Tibial nerve (tissue), 3 donors: Measurements from ENCODE around the gene PLXNB3.

Source experiments
- CTCF ChIP-seq, 5 experiments: fragments of 200-600 bp in 3 of 5; fragments of 450-650 bp in 2 of 5; sonication (generic) in 3 of 5; IDR thresholded peaks; one replicate each; pipeline ENCODE4 v1.5.1; 2016 to 2019; ENCODE audit warnings: antibody characterized with exemption in 5 of 5, mild to moderate bottlenecking in 3 of 5, moderate library complexity in 2 of 5
- POLR2A ChIP-seq, 2 donors: fragments of 450-650 bp; IDR thresholded peaks; one replicate each; pipeline ENCODE4 v1.6.1; 2017; ENCODE audit warnings: antibody characterized with exemption in 2 of 2, mild to moderate bottlenecking in 2 of 2, moderate library complexity in 2 of 2

DNA sequence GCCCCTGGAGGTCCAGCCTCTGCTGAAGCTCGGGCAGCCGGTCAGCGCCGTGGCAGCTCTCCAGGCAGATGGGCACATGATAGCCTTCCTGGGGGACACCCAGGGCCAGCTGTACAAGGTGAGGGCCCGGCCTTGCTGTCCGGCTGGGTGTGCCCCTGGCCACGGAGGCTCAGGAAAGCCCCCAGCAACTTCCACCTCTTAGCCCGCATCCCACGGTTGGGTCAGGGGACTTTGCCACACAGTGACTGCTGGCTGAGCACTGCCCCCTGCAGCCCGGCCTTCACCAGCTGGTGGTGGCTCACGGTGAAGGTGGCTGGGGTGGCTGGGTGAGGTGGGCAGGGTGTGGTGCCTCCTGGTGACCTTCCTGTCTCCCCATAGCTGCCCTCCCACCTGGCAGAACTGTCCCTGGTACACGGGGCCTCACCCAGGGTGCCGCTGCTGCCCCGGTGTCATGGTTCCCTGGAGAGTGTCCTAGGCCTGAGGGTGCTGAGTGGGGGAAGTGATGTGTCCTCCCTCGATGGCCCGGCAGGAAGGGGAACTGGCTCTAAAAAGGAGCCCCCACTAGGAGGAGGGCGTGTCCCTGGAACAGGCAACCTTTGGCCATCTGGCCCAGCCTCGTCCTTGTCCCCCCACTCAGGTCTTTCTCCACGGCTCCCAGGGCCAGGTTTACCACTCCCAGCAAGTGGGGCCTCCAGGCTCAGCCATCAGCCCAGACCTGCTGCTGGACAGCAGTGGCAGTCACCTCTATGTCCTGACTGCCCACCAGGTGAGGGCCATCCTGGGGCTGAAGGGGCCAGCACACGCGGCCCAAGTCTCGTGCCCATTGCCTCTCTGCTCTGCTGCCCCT lies 4.5 kb downstream of the PLXNB3 start:
- TF ChIP-seq CTCF (IDR thresholded peaks at IDR 0.05): peak in 1 of 5 experiments; percentile 10
- TF ChIP-seq POLR2A (IDR thresholded peaks at IDR 0.05): no peak
